EH (cell line): ENCODE measurements around the gene UBE2J2.
"Not testable (repeated sequence)": the region's sequence is repeated elsewhere in the genome, so short reads cannot be mapped to it uniquely, and the experiment has no call there.

Source experiments
- DNase-seq: peaks from one replicate; pipeline ENCODE4 v3.0.0-alpha.2; 2015; ENCODE audit warnings: low read depth

UBE2J2 gene

DNA sequence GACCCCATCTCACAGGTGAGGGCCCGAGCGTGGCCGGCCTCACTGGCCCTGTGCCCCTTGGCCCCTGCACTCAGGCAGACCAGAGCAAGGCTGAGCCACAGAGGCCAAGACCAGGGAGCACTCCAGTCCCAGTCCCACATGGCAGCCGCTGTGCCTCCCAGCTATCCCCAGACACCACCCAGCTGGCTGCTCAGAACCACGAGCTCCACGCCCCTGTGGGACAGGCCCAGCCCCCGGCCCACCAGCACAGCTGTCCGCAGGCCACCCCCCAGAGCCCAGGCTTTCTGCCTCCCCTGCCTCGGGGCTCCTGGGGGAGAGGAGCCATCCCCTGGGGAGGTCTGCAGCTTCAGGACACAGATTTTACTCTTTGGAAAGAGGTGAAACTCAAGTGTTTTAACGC is 18.0 kb downstream of the UBE2J2 start:
- no peak for DNase-seq

GRCh38 chr1:1255078-1255477 is 18.6 kb downstream of the UBE2J2 start:
- no peak for DNase-seq

- no peak for DNase-seq
Observed at GRCh38 chr1:1254667-1254998, 19.0 kb downstream of the UBE2J2 start.

- DNase-seq, result no peak
Observed at GRCh38 chr1:1253972-1254666, 19.5 kb downstream of the UBE2J2 start.

DNA sequence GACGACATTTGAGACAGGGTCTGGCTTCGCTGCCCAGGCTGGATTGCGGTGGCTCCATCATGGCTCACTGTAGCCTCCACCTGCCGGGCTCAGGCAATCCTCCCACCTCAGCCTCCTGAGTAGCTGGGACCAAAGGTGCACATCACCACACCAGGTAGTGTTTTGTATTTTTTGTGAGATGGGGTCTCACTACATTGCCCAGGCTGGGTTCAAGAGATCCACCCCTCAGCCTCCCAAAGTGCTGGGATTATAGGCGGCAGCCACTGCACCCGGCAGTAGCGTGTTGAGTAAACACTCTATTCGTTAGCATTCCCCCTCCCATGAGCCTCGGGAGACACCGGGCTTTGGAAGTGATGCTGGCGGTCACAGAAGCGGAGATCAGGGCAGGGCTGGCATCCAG is 20.3 kb downstream of the UBE2J2 start:
- DNase-seq, result no peak

DNA sequence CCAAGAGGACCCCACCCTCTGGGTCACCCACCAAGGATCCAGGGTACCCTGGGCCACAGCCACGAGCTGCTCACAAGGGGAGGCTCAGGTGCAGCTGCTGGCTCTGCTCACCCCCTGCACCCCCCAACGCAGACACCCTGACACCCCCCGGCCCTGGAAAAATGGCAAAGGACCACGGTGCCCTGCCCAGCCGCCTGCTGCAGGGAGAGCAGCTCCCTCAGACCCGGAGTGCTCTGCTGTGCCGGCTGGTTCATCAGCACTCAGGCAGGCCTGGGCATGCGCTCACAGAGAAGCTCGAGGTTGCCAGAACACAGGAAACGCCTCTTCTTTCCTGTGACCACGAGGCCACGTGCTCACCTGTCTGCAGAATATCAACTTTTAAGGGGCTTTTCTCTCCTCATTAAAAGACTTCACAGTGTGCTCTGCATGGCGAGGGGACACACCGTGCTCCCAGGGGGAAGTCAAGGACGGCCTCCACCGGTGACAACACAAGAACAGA is 22.8 kb downstream of the UBE2J2 start:
- no peak for DNase-seq

DNA sequence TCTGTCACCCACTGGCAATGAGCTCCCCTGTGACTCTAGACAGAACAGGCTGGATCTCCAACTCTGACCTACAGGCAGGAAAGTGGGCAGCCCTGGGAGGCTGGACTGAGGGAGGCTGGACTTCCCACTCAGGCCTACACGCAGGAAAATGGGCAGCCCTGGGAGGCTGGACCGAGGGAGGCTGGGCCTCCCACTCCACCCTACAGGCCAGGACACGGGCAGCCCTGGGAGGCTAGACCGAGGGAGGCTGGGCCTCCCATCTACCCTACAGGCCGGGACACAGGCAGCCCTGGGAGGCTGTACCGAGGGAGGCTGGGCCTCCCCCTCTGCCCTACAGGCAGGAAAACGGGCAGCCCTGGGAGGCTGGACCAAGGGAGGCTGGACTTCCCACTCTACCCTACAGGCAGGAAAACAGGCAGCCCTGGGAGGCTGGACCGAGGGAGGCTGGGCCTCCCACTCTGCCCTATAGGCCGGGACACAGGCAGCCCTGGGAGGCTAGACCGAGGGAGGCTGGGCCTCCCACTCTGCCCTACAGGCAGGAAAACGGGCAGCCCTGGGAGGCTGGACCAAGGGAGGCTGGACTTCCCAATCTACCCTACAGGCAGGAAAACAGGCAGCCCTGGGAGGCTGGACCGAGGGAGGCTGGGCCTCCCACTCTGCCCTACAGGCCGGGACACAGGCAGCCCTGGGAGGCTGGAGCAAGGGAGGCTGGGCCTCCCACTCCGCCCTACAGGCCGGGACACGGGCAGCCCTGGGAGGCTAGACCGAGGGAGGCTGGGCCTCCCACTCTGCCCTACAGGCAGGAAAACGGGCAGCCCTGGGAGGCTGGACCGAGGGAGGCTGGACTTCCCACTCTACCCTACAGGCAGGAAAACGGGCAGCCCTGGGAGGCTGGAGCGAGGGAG is 25.4 kb downstream of the UBE2J2 start:
- DNase-seq, result not testable (repeated sequence)

GRCh38 chr1:1247341-1247913 is 26.2 kb downstream of the UBE2J2 start:
- no peak for DNase-seq

DNA sequence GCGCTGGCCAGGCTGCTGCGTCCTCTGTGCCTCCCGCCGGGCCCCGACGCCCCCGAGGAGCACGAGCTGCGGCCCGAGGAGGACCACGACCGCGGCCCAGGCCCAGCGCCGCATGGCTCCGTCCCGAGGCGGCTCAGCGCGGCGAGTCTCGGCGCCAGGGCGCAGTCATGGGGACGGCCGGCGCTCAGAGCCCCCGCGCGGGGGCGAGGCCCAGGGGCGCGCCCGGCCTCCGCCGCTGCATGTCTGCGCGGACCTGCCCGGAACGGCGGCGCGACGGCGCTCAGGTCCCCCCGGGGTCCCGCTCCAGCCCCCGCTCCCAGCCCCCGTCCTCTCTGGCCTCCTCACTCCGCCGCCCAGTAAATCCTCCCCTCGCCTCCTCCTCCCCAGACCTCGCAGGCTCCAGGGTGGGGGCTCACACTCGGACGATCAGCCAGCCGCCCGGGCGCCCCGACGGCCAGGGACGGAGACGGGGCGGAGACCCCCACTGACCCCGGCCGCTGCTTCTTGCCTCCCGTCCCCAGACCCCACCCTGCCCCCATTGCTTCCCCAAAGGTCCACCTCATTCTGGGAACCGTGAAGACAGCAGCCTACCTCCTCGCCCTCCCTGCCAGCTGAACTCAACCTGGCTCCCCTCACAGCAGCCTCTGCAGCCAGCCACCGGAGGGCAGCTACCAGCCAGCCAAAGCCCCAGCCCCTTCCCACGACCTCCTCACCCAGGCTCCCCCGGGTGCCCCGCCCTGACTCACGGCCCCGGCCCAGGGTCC is 26.9 kb downstream of the UBE2J2 start, which contains the start of gene C1QTNF12:
TSS of gene C1QTNF12 (minus strand) at position 146 of the 764 bp plus-strand sequence. CDS start at position 114, 32 bp downstream.
- DNase-seq, result no peak

GRCh38 chr1:1245817-1246576 is 27.7 kb downstream of the UBE2J2 start:
- DNase-seq, result no peak

DNA sequence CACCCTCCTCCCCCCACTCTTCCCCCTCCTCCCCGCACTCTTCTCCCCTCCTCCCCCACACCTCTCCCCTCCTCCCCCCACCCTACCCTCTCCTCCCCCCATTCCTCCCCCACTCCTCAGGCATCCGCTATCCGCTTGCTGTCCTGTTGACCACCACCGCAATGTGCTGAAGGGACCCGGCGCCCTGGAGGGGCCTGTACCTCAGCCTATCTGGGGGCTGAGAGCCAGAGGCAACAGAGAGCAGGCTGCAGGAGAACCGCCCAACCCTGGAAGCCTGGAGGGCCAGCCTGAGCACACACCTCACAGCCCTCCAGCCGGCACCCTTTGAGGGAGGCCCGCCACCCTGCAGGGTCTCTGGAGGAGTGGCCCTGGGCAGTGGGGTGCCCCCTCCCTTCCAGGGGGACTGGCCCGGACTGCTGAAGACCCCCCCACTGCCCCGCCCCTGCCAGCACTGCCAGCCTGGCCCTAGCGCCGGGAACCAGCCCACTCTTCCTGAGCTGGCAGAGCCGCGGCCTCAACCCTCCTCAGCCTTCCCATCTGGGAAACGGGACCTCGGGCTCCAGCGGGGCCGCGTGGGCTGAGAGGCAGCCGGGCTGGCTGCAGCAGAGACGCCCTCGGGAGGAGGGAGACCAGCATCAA is 28.4 kb downstream of the UBE2J2 start:
- no peak for DNase-seq

GRCh38 chr1:1244192-1244811 is 29.4 kb downstream of the UBE2J2 start:
- DNase-seq, result no peak

GRCh38 chr1:1243807-1244191 is 29.9 kb downstream of the UBE2J2 start:
- DNase-seq, result no peak

- DNase-seq, result no peak
Observed at GRCh38 chr1:1243266-1243660, 30.4 kb downstream of the UBE2J2 start.

- DNase-seq, result no peak
Observed at GRCh38 chr1:1242461-1243265, 31.0 kb downstream of the UBE2J2 start.

- no peak for DNase-seq
Observed at GRCh38 chr1:1241588-1242219, 31.9 kb downstream of the UBE2J2 start.

GRCh38 chr1:1240822-1241587 is 32.6 kb downstream of the UBE2J2 start:
- DNase-seq, result peak; percentile 31

- DNase-seq, result no peak
Observed at GRCh38 chr1:1240348-1240732, 33.3 kb downstream of the UBE2J2 start.
